Neural progenitor cell (in vitro differentiated cells): ENCODE measurements around the gene HAL. TPM values are rescaled to one million over a fixed set of nuclear protein-coding genes. Genes with fewer than 3 reads are reported as not detected.

Experiments
- DNase-seq: peaks from one replicate; pipeline ENCODE4 v3.0.0-alpha.2; 2016; ENCODE audit warnings: low spot score
- H2AFZ ChIP-seq: fragments of 200-600 bp; sonication (generic); replicated peaks from 2 replicates; pipeline ENCODE4 v1.6.1; 2016; ENCODE audit warnings: antibody characterized with exemption
- H3F3A ChIP-seq: fragments of 200-600 bp; sonication (generic); 2 replicates; pipeline ENCODE4 v1.6.1; 2016; ENCODE audit warnings: antibody characterized with exemption, low read depth
- H3K27ac ChIP-seq: fragments of 200-600 bp; sonication (generic); 2 replicates; pipeline ENCODE4 v1.5.1; 2016; ENCODE audit warnings: mild to moderate bottlenecking
- H3K27me3 ChIP-seq: fragments of 200-600 bp; sonication (generic); 2 replicates; pipeline ENCODE4 v1.6.1; 2016; ENCODE audit warnings: mild to moderate bottlenecking, moderate library complexity
- H3K36me3 ChIP-seq: fragments of 200-600 bp; sonication (generic); 2 replicates; pipeline ENCODE4 v1.5.1; 2016
- H3K4me1 ChIP-seq: fragments of 200-600 bp; sonication (generic); 2 replicates; pipeline ENCODE4 v1.6.1; 2016; ENCODE audit warnings: mixed run types
- H3K4me2 ChIP-seq: fragments of 200-600 bp; sonication (generic); 2 replicates; pipeline ENCODE4 v1.6.1; 2016
- H3K4me3 ChIP-seq: fragments of 200-600 bp; sonication (generic); 2 replicates; pipeline ENCODE4 v1.5.1; 2016
- H3K79me2 ChIP-seq: fragments of 200-600 bp; sonication (generic); 2 replicates; pipeline ENCODE4 v1.6.1; 2016; ENCODE audit warnings: low read depth
- H3K9ac ChIP-seq: fragments of 200-600 bp; sonication (generic); 2 replicates; pipeline ENCODE4 v1.6.1; 2016
- H3K9me3 ChIP-seq: fragments of 200-600 bp; sonication (generic); 2 replicates; pipeline ENCODE4 v1.5.1; 2016; ENCODE audit warnings: low read depth
- H4K20me1 ChIP-seq: fragments of 200-600 bp; sonication (generic); 2 replicates; pipeline ENCODE4 v1.6.1; 2016; ENCODE audit warnings: low read depth
- H3K27ac Mint-ChIP-seq: 3 replicates; pipeline ENCODE4 v1.8.0; 2021; ENCODE audit warnings: mixed read lengths
- H3K27me3 Mint-ChIP-seq: 2 replicates; pipeline ENCODE4 v1.8.0; 2022; ENCODE audit warnings: low read depth, mild to moderate bottlenecking, inconsistent platforms, moderate library complexity, mixed read lengths; ENCODE audit not compliant: insufficient read depth
- H3K36me3 Mint-ChIP-seq: 3 replicates; pipeline ENCODE4 v1.8.0; 2021; ENCODE audit warnings: mixed read lengths
- H3K4me1 Mint-ChIP-seq: 3 replicates; pipeline ENCODE4 v1.8.0; 2021; ENCODE audit warnings: mixed read lengths
- H3K4me3 Mint-ChIP-seq: 3 replicates; pipeline ENCODE4 v1.8.0; 2021; ENCODE audit warnings: mild to moderate bottlenecking, moderate library complexity, mixed read lengths
- H3K9me3 Mint-ChIP-seq: 3 replicates; pipeline ENCODE4 v1.8.0; 2020; ENCODE audit warnings: mixed read lengths
- EZH2 ChIP-seq: fragments of 200-600 bp; sonication (generic); IDR thresholded peaks from 2 replicates; pipeline ENCODE4 v1.6.1; 2017; ENCODE audit warnings: antibody characterized with exemption, mild to moderate bottlenecking, moderate library complexity
- EZH2phosphoT487 ChIP-seq: fragments of 200-600 bp; sonication (generic); IDR thresholded peaks from 2 replicates; pipeline ENCODE4 v1.6.1; 2017; ENCODE audit warnings: antibody characterized with exemption
- total RNA-seq: library from RNA; depleted of rRNA; stranded (reverse); fragments of >200 nt; gene quantifications from 2 replicates; pipeline ENCODE4 v1.2.3, GENCODE V29; 2015; ENCODE audit warnings: low replicate concordance
- TF ChIP-seq, protein P1 (sequence below): fragments of 200-600 bp; sonication (generic); IDR thresholded peaks from 2 replicates; pipeline ENCODE4 v1.5.1; 2017; ENCODE audit warnings: antibody characterized with exemption, mild to moderate bottlenecking

The HAL gene
- total RNA-seq, 1 donor from 2014 or later, result 0.06 TPM

DNA sequence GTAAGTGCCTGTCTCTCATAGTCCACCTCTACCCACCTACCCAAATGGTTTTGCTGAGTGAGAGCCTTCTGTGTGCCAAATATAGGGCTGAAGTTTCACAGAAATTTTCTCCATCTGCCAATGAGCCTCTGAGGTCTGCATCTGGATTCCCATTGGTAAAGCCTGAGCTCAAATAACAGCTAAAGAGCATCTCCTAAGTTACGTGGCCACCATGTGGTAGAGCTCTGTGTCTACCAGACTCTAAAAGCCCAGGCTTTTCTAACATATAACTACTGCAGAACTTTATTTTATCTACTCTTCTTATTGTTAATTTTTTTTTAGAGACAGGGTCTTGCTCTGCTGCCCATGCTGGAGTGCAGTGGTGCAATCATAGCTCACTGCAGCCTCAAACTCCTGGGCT is 37.0 kb downstream of the HAL start:
- Histone ChIP-seq H4K20me1 (no peaks in the 10 kb centered on the region), H3K9ac (no peak overlapping the region), H3K4me1 (peaks cover 28% of the 10 kb centered on the region), H3K79me2 (no peaks in the 10 kb centered on the region), H3F3A (peaks cover 31% of the 10 kb centered on the region), H3K36me3 (no peaks in the 10 kb centered on the region), H3K27ac (no peak overlapping the region), H3K9me3 (no peaks in the 10 kb centered on the region), H3K4me2 (no peak overlapping the region), H3K4me3 (no peak overlapping the region), H3K27me3 (no peaks in the 10 kb centered on the region), H2AFZ (no peak overlapping the region)
- no peak overlapping the region for H3K4me3 Mint-ChIP-seq
- DNase-seq, result peak; percentile 35
- no peaks in the 10 kb centered on the region for H3K36me3 Mint-ChIP-seq
- no peak overlapping the region for H3K27ac Mint-ChIP-seq
- peaks cover 19% of the 10 kb centered on the region for H3K4me1 Mint-ChIP-seq
- no peak for TF ChIP-seq EZH2phosphoT487
- TF ChIP-seq, protein P1, sequence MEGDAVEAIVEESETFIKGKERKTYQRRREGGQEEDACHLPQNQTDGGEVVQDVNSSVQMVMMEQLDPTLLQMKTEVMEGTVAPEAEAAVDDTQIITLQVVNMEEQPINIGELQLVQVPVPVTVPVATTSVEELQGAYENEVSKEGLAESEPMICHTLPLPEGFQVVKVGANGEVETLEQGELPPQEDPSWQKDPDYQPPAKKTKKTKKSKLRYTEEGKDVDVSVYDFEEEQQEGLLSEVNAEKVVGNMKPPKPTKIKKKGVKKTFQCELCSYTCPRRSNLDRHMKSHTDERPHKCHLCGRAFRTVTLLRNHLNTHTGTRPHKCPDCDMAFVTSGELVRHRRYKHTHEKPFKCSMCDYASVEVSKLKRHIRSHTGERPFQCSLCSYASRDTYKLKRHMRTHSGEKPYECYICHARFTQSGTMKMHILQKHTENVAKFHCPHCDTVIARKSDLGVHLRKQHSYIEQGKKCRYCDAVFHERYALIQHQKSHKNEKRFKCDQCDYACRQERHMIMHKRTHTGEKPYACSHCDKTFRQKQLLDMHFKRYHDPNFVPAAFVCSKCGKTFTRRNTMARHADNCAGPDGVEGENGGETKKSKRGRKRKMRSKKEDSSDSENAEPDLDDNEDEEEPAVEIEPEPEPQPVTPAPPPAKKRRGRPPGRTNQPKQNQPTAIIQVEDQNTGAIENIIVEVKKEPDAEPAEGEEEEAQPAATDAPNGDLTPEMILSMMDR, result peak; percentile 40
- H3K27me3 Mint-ChIP-seq, result peaks cover 4% of the 10 kb centered on the region
- H3K9me3 Mint-ChIP-seq, result peaks cover 2% of the 10 kb centered on the region

DNA sequence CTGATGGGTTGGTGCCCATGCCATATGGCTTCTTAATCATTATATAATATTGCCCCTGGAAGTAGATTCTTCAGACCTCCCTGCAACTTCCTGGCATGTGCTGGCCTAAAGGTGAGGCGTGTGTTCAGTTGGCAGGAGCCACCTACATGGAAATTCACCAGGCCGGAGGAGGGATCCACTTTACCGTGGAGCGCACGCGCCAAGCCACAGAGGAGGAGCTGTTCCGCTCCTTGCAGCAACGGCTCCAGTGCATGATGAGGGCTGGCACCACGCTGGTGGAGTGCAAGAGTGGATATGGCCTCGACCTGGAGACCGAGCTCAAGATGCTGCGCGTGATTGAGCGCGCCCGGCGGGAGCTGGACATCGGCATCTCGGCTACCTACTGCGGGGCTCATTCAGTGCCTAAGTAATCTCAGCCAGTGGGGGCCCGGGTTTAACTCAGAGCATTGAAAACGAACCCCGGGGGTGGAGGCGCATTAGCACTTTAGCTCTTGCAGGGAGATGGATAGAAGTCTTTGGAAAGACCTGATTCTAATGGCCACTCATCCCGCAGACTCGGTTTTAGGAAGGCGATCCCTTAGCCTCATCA is 39.5 kb downstream of the HAL start:
- Histone ChIP-seq H3K9me3 (no peaks in the 10 kb centered on the region), H3K27ac (peak overlapping the region; percentile 48), H4K20me1 (no peaks in the 10 kb centered on the region), H3K79me2 (no peaks in the 10 kb centered on the region), H2AFZ (no peak overlapping the region), H3K27me3 (no peaks in the 10 kb centered on the region), H3K36me3 (no peaks in the 10 kb centered on the region), H3K4me2 (peak overlapping the region; percentile 6), H3K9ac (no peak overlapping the region), H3F3A (peaks cover 34% of the 10 kb centered on the region), H3K4me1 (peaks cover 41% of the 10 kb centered on the region), H3K4me3 (no peak overlapping the region)
- DNase-seq, result peak; percentile 81
- Mint-ChIP-seq H3K4me3 (no peak overlapping the region), H3K36me3 (no peaks in the 10 kb centered on the region), H3K4me1 (peaks cover 19% of the 10 kb centered on the region), H3K9me3 (peaks cover 2% of the 10 kb centered on the region), H3K27ac (peak overlapping the region; percentile 76), H3K27me3 (peaks cover 2% of the 10 kb centered on the region)
- TF ChIP-seq EZH2phosphoT487, result no peak
- TF ChIP-seq, protein P1, result no peak
- no peak for TF ChIP-seq EZH2

DNA sequence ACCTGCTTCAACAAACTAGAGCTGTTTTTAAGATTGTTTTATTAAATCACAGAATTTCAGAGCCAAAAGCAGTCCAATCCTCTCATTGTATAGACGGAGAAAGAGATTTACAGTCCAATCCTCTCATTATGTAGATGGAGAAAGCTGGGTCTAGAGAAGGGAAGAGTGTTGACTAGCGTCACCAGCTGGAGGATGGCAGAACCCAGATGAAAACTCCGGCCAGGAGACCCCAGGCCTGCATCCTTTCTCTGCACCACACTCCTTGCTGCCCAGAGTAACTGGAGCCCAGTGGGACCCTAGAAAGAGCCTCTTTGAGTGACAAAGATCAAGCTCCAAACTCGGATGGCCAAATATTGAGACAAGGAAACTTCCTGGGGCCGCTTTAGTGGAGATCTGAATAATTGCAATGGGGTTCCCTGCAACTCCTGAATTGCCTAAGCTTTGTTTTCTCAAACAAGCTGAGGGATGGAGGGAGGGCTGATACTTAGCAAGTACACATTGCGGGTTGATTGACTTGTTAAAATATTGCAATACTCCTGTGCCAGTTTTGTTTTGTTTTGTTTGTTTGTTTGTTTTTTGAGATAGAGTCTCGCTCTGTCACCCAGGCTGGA is 40.5 kb downstream of the HAL start:
- peaks cover 2% of the 10 kb centered on the region for H3K9me3 Mint-ChIP-seq
- Histone ChIP-seq H3K36me3 (no peaks in the 10 kb centered on the region), H3K4me1 (peaks cover 43% of the 10 kb centered on the region), H3K27ac (peak overlapping the region; percentile 26), H3K4me3 (no peak overlapping the region), H3K9ac (no peak overlapping the region), H3K9me3 (no peaks in the 10 kb centered on the region), H3K79me2 (no peaks in the 10 kb centered on the region), H4K20me1 (no peaks in the 10 kb centered on the region), H3K27me3 (no peaks in the 10 kb centered on the region), H2AFZ (peak overlapping the region; percentile 74), H3F3A (peaks cover 36% of the 10 kb centered on the region), H3K4me2 (no peak overlapping the region)
- H3K27ac Mint-ChIP-seq, result peak overlapping the region; percentile 29
- no peaks in the 10 kb centered on the region for H3K36me3 Mint-ChIP-seq
- peaks cover 2% of the 10 kb centered on the region for H3K27me3 Mint-ChIP-seq
- peaks cover 19% of the 10 kb centered on the region for H3K4me1 Mint-ChIP-seq
- no peak overlapping the region for H3K4me3 Mint-ChIP-seq
- peak; percentile 19 for DNase-seq
- TF ChIP-seq, protein P1, result no peak
- TF ChIP-seq EZH2, result no peak
- no peak for TF ChIP-seq EZH2phosphoT487
